Measurements from ENCODE around the gene ANTXR2. TPM values are rescaled to one million over a fixed set of nuclear protein-coding genes. Genes with fewer than 3 reads are reported as not detected.

The ANTXR2 gene
- total RNA-seq, 2 experiments from 2014 or later: not detected

DNA sequence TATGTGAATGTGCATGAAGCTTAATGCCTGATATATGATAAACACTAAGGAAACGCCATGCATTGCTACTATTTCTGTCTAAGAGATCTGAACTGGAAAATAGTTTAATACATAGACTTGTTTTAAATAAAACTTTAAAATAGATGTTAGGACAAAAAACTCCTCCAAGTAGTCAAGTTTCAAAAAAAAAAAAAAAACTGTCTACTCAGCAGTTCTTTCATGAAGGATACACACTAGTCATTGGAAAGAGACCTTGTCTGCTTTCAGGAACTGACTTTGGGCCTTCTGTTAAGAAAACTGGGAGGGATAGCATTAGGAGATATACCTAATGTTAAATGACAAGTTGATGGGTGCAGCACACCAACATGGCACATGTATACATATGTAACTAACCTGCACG is 138.4 kb downstream of the ANTXR2 start:
- POLR2A ChIA-PET: interaction anchor here (0.7 kb wide), 1 partner anchor 467 kb away, joined by 4 read pairs; no protein-coding TSS in a partner anchor
- no TSS peak for BruUV-seq (replicated peaks)
- Histone ChIP-seq H3K4me2 (ENCODE audit: low read length) (no peak overlapping the region), H3K4me1 (ENCODE audit: insufficient read depth, low read length, poor library complexity, severe bottlenecking) (no peaks in the 10 kb centered on the region), H3K27ac (ENCODE audit: low read depth, low read length, poor library complexity, severe bottlenecking) (no peak overlapping the region), H3K9me3 (ENCODE audit: low read length) (no peaks in the 10 kb centered on the region), H3K36me3 (ENCODE audit: insufficient read depth, low read length) (no peaks in the 10 kb centered on the region), H3K79me2 (ENCODE audit: insufficient read depth, low read depth, low read length) (no peaks in the 10 kb centered on the region), H4K20me1 (ENCODE audit: insufficient read depth, low read length) (no peaks in the 10 kb centered on the region), H3K4me3 (ENCODE audit: low read depth, low read length, poor library complexity, severe bottlenecking) (no peak overlapping the region), H2AFZ (ENCODE audit: low read length) (no peak overlapping the region), H3K9me2 (ENCODE audit: insufficient read depth, low read length) (no peaks in the 10 kb centered on the region)
- CTCF ChIA-PET (ENCODE audit: unreplicated experiment): no interaction called here
- DNase-seq (ENCODE audit: low spot score): no peak
- intact Hi-C loops (cut with micrococcal nuclease; ENCODE audit: unreplicated experiment): no loop called here
- TF ChIP-seq, protein P1, sequence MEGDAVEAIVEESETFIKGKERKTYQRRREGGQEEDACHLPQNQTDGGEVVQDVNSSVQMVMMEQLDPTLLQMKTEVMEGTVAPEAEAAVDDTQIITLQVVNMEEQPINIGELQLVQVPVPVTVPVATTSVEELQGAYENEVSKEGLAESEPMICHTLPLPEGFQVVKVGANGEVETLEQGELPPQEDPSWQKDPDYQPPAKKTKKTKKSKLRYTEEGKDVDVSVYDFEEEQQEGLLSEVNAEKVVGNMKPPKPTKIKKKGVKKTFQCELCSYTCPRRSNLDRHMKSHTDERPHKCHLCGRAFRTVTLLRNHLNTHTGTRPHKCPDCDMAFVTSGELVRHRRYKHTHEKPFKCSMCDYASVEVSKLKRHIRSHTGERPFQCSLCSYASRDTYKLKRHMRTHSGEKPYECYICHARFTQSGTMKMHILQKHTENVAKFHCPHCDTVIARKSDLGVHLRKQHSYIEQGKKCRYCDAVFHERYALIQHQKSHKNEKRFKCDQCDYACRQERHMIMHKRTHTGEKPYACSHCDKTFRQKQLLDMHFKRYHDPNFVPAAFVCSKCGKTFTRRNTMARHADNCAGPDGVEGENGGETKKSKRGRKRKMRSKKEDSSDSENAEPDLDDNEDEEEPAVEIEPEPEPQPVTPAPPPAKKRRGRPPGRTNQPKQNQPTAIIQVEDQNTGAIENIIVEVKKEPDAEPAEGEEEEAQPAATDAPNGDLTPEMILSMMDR (conservative IDR thresholded peaks at IDR 0.05; ENCODE audit: low read length): no peak
- no peak for TF ChIP-seq EZH2phosphoT487 (IDR thresholded peaks at IDR 0.05; ENCODE audit: borderline replicate concordance, low read depth, low read length)

DNA sequence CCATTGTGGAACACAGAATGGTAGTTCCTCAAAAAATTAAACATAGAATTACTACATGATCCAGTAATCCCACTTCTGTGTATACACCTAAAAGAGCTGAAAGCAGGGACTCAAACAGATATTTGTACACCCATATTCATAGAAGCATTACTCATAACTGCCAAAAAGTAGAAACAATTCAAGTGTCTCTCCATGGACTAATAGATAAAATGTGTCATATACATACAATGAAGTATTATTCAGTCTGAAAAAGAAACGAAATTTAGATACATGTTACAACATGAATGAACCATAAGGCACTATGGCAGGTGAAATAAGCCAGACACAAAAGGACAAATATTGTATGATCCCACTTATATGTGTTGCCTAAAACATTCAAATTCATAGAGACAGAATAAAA is 145.1 kb downstream of the ANTXR2 start:
- POLR2A ChIA-PET: interaction anchor here (0.6 kb wide), 1 partner anchor 294 kb away, joined by 3 read pairs; no protein-coding TSS in a partner anchor
- Histone ChIP-seq H3K4me2 (ENCODE audit: low read length) (no peak overlapping the region), H3K9me2 (ENCODE audit: insufficient read depth, low read length) (no peaks in the 10 kb centered on the region), H3K4me3 (ENCODE audit: low read depth, low read length, poor library complexity, severe bottlenecking) (no peak overlapping the region), H3K79me2 (ENCODE audit: insufficient read depth, low read depth, low read length) (no peaks in the 10 kb centered on the region), H2AFZ (ENCODE audit: low read length) (no peak overlapping the region), H3K4me1 (ENCODE audit: insufficient read depth, low read length, poor library complexity, severe bottlenecking) (no peaks in the 10 kb centered on the region), H4K20me1 (ENCODE audit: insufficient read depth, low read length) (no peaks in the 10 kb centered on the region), H3K9me3 (ENCODE audit: low read length) (no peaks in the 10 kb centered on the region), H3K36me3 (ENCODE audit: insufficient read depth, low read length) (no peaks in the 10 kb centered on the region), H3K27ac (ENCODE audit: low read depth, low read length, poor library complexity, severe bottlenecking) (no peak overlapping the region)
- DNase-seq (ENCODE audit: low spot score): no peak
- intact Hi-C loops (cut with micrococcal nuclease; ENCODE audit: unreplicated experiment): no loop called here
- TF ChIP-seq, protein P1 (conservative IDR thresholded peaks at IDR 0.05; ENCODE audit: low read length): no peak
- no peak for TF ChIP-seq EZH2phosphoT487 (IDR thresholded peaks at IDR 0.05; ENCODE audit: borderline replicate concordance, low read depth, low read length)
- CTCF ChIA-PET (ENCODE audit: unreplicated experiment): no interaction called here
- no TSS peak for BruUV-seq (replicated peaks)

DNA sequence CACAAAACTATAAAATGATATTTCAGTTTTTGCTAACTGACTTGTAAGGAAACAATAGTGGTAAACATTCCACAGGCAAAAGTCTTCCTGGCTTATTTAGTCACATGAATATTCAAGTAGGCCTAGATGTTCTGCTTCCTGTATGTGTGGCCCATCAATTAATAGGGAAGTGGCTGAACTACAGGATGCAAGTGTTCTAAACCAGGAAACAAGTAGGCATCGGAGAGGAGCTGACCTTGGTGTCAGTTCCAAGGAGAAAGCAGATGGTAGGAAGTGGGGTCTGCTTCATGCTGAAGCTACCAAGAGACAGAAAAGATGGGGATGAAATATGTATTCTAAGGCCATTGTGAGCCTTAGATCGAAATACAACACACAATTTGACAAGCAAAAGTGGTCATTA is 149.7 kb downstream of the ANTXR2 start:
- Histone ChIP-seq H4K20me1 (ENCODE audit: insufficient read depth, low read length) (no peaks in the 10 kb centered on the region), H3K27ac (ENCODE audit: low read depth, low read length, poor library complexity, severe bottlenecking) (no peak overlapping the region), H3K9me3 (ENCODE audit: low read length) (no peaks in the 10 kb centered on the region), H2AFZ (ENCODE audit: low read length) (no peak overlapping the region), H3K4me1 (ENCODE audit: insufficient read depth, low read length, poor library complexity, severe bottlenecking) (no peaks in the 10 kb centered on the region), H3K79me2 (ENCODE audit: insufficient read depth, low read depth, low read length) (no peaks in the 10 kb centered on the region), H3K4me2 (ENCODE audit: low read length) (no peak overlapping the region), H3K9me2 (ENCODE audit: insufficient read depth, low read length) (no peaks in the 10 kb centered on the region), H3K4me3 (ENCODE audit: low read depth, low read length, poor library complexity, severe bottlenecking) (no peak overlapping the region), H3K36me3 (ENCODE audit: insufficient read depth, low read length) (no peaks in the 10 kb centered on the region)
- no peak for DNase-seq (ENCODE audit: low spot score)
- TF ChIP-seq EZH2phosphoT487 (IDR thresholded peaks at IDR 0.05; ENCODE audit: borderline replicate concordance, low read depth, low read length): no peak
- TF ChIP-seq, protein P1 (conservative IDR thresholded peaks at IDR 0.05; ENCODE audit: low read length): no peak
- intact Hi-C loops (cut with micrococcal nuclease; ENCODE audit: unreplicated experiment): no loop called here
- CTCF ChIA-PET (ENCODE audit: unreplicated experiment): no interaction called here
- POLR2A ChIA-PET: no interaction called here
- BruUV-seq (replicated peaks): no TSS peak
